Hematopoietic multipotent progenitor cell treated with erythropoietin and hydrocortisone succinate and interleukin-3 and kit ligand, for 8 days (in vitro differentiated cells): ENCODE results near the gene SLC25A48.
"Not testable (repeated sequence)": the region's sequence is repeated elsewhere in the genome, so short reads cannot be mapped to it uniquely, and the experiment has no call there.

Experiments used
- DNase-seq: peaks from one replicate; pipeline ENCODE4 v3.0.0-alpha.2; 2015

The SLC25A48 gene

GRCh38 chr5:135830384-135830700 lies 4.1 kb upstream of the SLC25A48 start:
- no peak for DNase-seq

GRCh38 chr5:135830876-135831275 lies 3.6 kb upstream of the SLC25A48 start:
- no peak for DNase-seq

- DNase-seq = no peak
These were observed 3.0 kb upstream of the SLC25A48 start for GRCh38 chr5:135831439-135831838.

- no peak for DNase-seq
These were observed 2.5 kb upstream of the SLC25A48 start for GRCh38 chr5:135831851-135832555.

GRCh38 chr5:135832941-135833920 lies 1.2 kb upstream of the SLC25A48 start:
- no peak for DNase-seq

GRCh38 chr5:135833961-135834638 lies 363 bp upstream of the SLC25A48 start:
- no peak for DNase-seq

GRCh38 chr5:135835766-135836165 lies 1.3 kb downstream of the SLC25A48 start:
- DNase-seq = no peak

GRCh38 chr5:135838395-135838794 lies 3.9 kb downstream of the SLC25A48 start:
- not testable (repeated sequence) for DNase-seq

- DNase-seq = no peak
These were observed 5.1 kb downstream of the SLC25A48 start for GRCh38 chr5:135839566-135839965.

GRCh38 chr5:135840959-135841358 lies 6.5 kb downstream of the SLC25A48 start:
- DNase-seq = no peak

- DNase-seq = no peak
These were observed 8.3 kb downstream of the SLC25A48 start for GRCh38 chr5:135842737-135843136.

- DNase-seq = no peak
These were observed 9.3 kb downstream of the SLC25A48 start for GRCh38 chr5:135843571-135844337.

- DNase-seq = no peak
These were observed 11.8 kb downstream of the SLC25A48 start for GRCh38 chr5:135846311-135846710.

GRCh38 chr5:135847976-135848375 lies 13.5 kb downstream of the SLC25A48 start:
- no peak for DNase-seq

- no peak for DNase-seq
These were observed 15.8 kb downstream of the SLC25A48 start for GRCh38 chr5:135850231-135850630.

GRCh38 chr5:135850671-135851070 lies 16.2 kb downstream of the SLC25A48 start:
- no peak for DNase-seq

- DNase-seq = no peak
These were observed 16.9 kb downstream of the SLC25A48 start for GRCh38 chr5:135851186-135851914.

- no peak for DNase-seq
These were observed 17.7 kb downstream of the SLC25A48 start for GRCh38 chr5:135851915-135852845.

GRCh38 chr5:135857630-135858311 lies 23.3 kb downstream of the SLC25A48 start:
- DNase-seq = no peak

- DNase-seq = not testable (repeated sequence)
These were observed 24.7 kb downstream of the SLC25A48 start for GRCh38 chr5:135859186-135859585.
